H1 (cell line): ENCODE results near the gene BRD9. TPM values are rescaled to one million over a fixed set of nuclear protein-coding genes. Genes with fewer than 3 reads are reported as not detected.

ENCODE experiments used
- BACH1 ChIP-seq: IDR thresholded peaks from 2 replicates; pipeline ENCODE4 v1.6.1; 2012; ENCODE audit warnings: low read length, improper control_type of control experiment
- CHD1 ChIP-seq: IDR thresholded peaks from 2 replicates; pipeline ENCODE4 v1.6.1; 2012; ENCODE audit warnings: low read depth, low read length, improper control_type of control experiment
- CHD7 ChIP-seq: fragments of 300-600 bp; sonication (generic); IDR thresholded peaks from 2 replicates; pipeline ENCODE4 v1.7.1; 2012; ENCODE audit warnings: low read length, moderate library complexity, mild to moderate bottlenecking, inconsistent platforms; ENCODE audit not compliant: insufficient replicate concordance
- EP300 ChIP-seq, 2 experiments: IDR thresholded peaks; 1 replicate in 1 of 2; 2 replicates in 1 of 2; pipeline ENCODE4 v1.6.1; 2011 to 2012; ENCODE audit warnings: low read depth in 2 of 2, low read length in 2 of 2, mild to moderate bottlenecking in 2 of 2, borderline replicate concordance in 1 of 2, inconsistent platforms in 1 of 2, moderate library complexity in 1 of 2
- PHF8 ChIP-seq: fragments of 200-600 bp; sonication (generic); conservative IDR thresholded peaks from 2 replicates; pipeline ENCODE4 v1.7.1; 2012; ENCODE audit warnings: low read depth, mild to moderate bottlenecking, inconsistent platforms, low read length, moderate library complexity
- POU5F1 ChIP-seq: IDR thresholded peaks from 2 replicates; pipeline ENCODE4 v1.6.1; 2011; ENCODE audit warnings: low read depth, mild to moderate bottlenecking, low read length, moderate library complexity
- RAD21 ChIP-seq, 2 experiments: IDR thresholded peaks in 1 of 2; conservative IDR thresholded peaks in 1 of 2; 2 replicates each; pipeline ENCODE4 v1.6.1; 2011; ENCODE audit warnings: low read depth in 2 of 2, low read length in 2 of 2, improper control_type of control experiment in 1 of 2, inconsistent platforms in 1 of 2, mild to moderate bottlenecking in 1 of 2, moderate library complexity in 1 of 2
- SIN3A ChIP-seq, 2 experiments: IDR thresholded peaks in 1 of 2; conservative IDR thresholded peaks in 1 of 2; 2 replicates each; pipeline ENCODE4 v1.6.1; 2011 to 2012; ENCODE audit warnings: low read length in 2 of 2, improper control_type of control experiment in 1 of 2, low read depth in 1 of 2, mild to moderate bottlenecking in 1 of 2
- SP2 ChIP-seq: IDR thresholded peaks from 2 replicates; pipeline ENCODE4 v1.6.1; 2012; ENCODE audit warnings: mild to moderate bottlenecking, low read length, inconsistent platforms
- SP4 ChIP-seq: IDR thresholded peaks from 2 replicates; pipeline ENCODE4 v1.6.1; 2012; ENCODE audit warnings: low read length, inconsistent platforms
- SRF ChIP-seq: IDR thresholded peaks from 2 replicates; pipeline ENCODE4 v1.6.1; 2011; ENCODE audit warnings: mild to moderate bottlenecking, low read depth, low read length, moderate library complexity
- polyA plus RNA-seq, 7 experiments: library from polyadenylated mRNA; depleted of rRNA in 3 of 7; stranded (reverse) in 5 of 7; unstranded in 2 of 7; fragments of >200 nt in 5 of 7; fragments of 200-250 nt in 2 of 7; gene quantifications; 1 replicate in 5 of 7; 2 replicates in 1 of 7; 4 replicates in 1 of 7; pipeline versions ENCODE4 v1.2.1 to v1.2.3, GENCODE V29; 2011 to 2013; ENCODE audit warnings: missing spikeins in 2 of 7, mixed read lengths in 2 of 7
- total RNA-seq: library from RNA; stranded (reverse); fragmentation: NEBNext Ultra II Directional; extraction: Animal tissue kit (Norgen Biotek cat#: 25700); gene quantifications from 2 replicates; pipeline ENCODE4 v1.2.1, GENCODE V29; 2021

Gene BRD9
- total and polyA plus RNA-seq, 2 of the 8 experiments (the other 6 are each of a cell fraction or from before 2014, with no cell fraction given): 9.3 to 49.4 TPM

- TF ChIP-seq CHD7 (no peak), BACH1 (no peak), SIN3A (conservative IDR thresholded peaks at IDR 0.05 in 1 of 2, IDR thresholded peaks at IDR 0.05 in 1 of 2; ENCODE audit: low read depth in 1 of 2, low read length in 2 of 2) (no peak), EP300 (IDR thresholded peaks at IDR 0.05; ENCODE audit: borderline replicate concordance in 1 of 2, low read depth in 2 of 2, low read length in 2 of 2) (no peak), RAD21 (IDR thresholded peaks at IDR 0.05 in 1 of 2, conservative IDR thresholded peaks at IDR 0.05 in 1 of 2; ENCODE audit: low read depth in 2 of 2, low read length in 2 of 2) (no peak), SP2 (no peak), SRF (no peak), SP4 (no peak), PHF8 (no peak), POU5F1 (no peak), CHD1 (no peak)
- TF ChIP-seq, all 59 proteins: peak for 0
Measured at GRCh38 chr5:929596-929995, 37.0 kb upstream of the BRD9 start (continued).
